ENCODE measurements around the gene GLCCI1.

GLCCI1 gene

GRCh38 chr7:8136051-8136730 lies 167.6 kb downstream of the GLCCI1 start:
- no peak for DNase-seq

Data from NCI-H524 treated with DMSO at 0.1 percent for 48 hours (cell line).